Fibroblast of mammary gland (primary cell): ENCODE results near the gene BCL3.

ENCODE experiments used
- DNase-seq: peaks from one replicate; pipeline ENCODE4 v3.0.0-alpha.2; 2010; ENCODE audit warnings: low read depth
- H3K4me3 ChIP-seq: 2 replicates; pipeline ENCODE4 v1.5.1; 2011; ENCODE audit warnings: low read depth, mild to moderate bottlenecking, low read length, moderate library complexity; ENCODE audit not compliant: control insufficient read depth
- CTCF ChIP-seq: conservative IDR thresholded peaks from 2 replicates; pipeline ENCODE4 v1.5.1; 2011; ENCODE audit warnings: low read depth, low read length, inconsistent platforms; ENCODE audit not compliant: control insufficient read depth, insufficient read depth

Gene BCL3

GRCh38 chr19:44753626-44753931 lies 5.1 kb downstream of the BCL3 start:
- peak overlapping the region; percentile 41 for H3K4me3 ChIP-seq
- no peak for TF ChIP-seq CTCF
- no peak for DNase-seq

GRCh38 chr19:44753932-44754749 lies 5.6 kb downstream of the BCL3 start:
- DNase-seq, result peak; percentile 87
- TF ChIP-seq CTCF, result no peak
- peak overlapping the region; percentile 41 for H3K4me3 ChIP-seq

GRCh38 chr19:44754750-44755080 lies 6.2 kb downstream of the BCL3 start:
- TF ChIP-seq CTCF, result no peak
- no peak overlapping the region for H3K4me3 ChIP-seq

GRCh38 chr19:44755219-44755618 lies 6.7 kb downstream of the BCL3 start:
- H3K4me3 ChIP-seq, result no peak overlapping the region
- no peak for TF ChIP-seq CTCF

More at GRCh38 chr19:44754750-44755080, 6.2 kb downstream of the BCL3 start:
- DNase-seq, result no peak

GRCh38 chr19:44756089-44756562 lies 7.6 kb downstream of the BCL3 start:
- TF ChIP-seq CTCF, result no peak
- no peak for DNase-seq

More at GRCh38 chr19:44755219-44755618, 6.7 kb downstream of the BCL3 start:
- DNase-seq, result no peak

DNA sequence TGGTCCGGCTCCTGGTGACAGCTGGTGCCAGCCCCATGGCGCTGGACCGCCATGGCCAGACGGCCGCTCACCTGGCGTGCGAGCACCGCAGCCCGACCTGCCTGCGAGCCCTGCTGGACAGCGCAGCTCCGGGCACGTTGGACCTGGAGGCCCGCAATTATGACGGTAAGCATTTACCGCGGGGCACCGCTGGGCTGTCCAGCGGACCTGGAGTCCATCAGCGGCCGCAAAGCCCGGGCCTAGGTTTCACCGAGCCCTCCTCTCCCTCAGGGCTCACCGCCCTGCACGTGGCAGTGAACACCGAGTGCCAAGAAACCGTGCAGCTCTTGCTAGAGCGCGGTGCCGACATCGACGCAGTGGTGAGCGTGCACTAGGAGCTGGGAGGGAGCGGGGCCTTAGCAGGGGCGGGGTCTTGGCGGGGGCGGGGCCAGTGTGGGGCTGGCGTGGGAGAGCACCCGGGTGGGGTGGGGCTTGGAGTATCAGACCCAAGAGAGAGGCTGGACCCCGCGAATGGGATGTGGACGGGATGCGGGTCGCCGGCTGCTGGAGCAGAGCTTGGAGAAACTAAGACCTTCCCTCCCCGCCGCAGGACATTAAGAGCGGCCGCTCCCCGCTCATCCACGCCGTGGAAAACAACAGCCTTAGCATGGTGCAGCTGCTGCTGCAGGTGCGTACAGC lies 8.7 kb downstream of the BCL3 start:
- no peak for TF ChIP-seq CTCF
- H3K4me3 ChIP-seq, result peak overlapping the region; percentile 53
- peak; percentile 82 for DNase-seq

More at GRCh38 chr19:44756089-44756562, 7.6 kb downstream of the BCL3 start:
- H3K4me3 ChIP-seq, result no peak overlapping the region
